Measurements from ENCODE around the gene RPL28.

The RPL28 gene

GRCh38 chr19:55373993-55374757 is 11.6 kb upstream of the RPL28 start:
- no peak for DNase-seq

GRCh38 chr19:55376241-55376933 is 9.3 kb upstream of the RPL28 start, which contains the start of gene TMEM190:
Gene TMEM190, plus strand, starts transcription at chr19:55376826. Its CDS starts 28 bp downstream, at chr19:55376854.
- no peak for DNase-seq

GRCh38 chr19:55377356-55378131 is 8.2 kb upstream of the RPL28 start:
- no peak for DNase-seq

GRCh38 chr19:55379174-55379573 is 6.6 kb upstream of the RPL28 start:
- DNase-seq, result no peak

GRCh38 chr19:55382013-55382412 is 3.7 kb upstream of the RPL28 start:
- DNase-seq, result no peak

GRCh38 chr19:55382522-55383054 is 3.1 kb upstream of the RPL28 start:
- DNase-seq, result no peak

GRCh38 chr19:55383279-55384130 is 2.2 kb upstream of the RPL28 start:
- peak; percentile 31 for DNase-seq

- peak; percentile 36 for DNase-seq
Observed at GRCh38 chr19:55384131-55384919, 1.4 kb upstream of the RPL28 start, which contains the start of gene TMEM238. Gene TMEM238, minus strand, starts transcription at chr19:55384292. Its CDS starts 33 bp downstream, at chr19:55384259.

- peak; percentile 92 for DNase-seq
Observed at GRCh38 chr19:55384920-55385723, 610 bp upstream of the RPL28 start.

- no peak for DNase-seq
Observed at GRCh38 chr19:55386493-55386971, 800 bp downstream of the RPL28 start.

- no peak for DNase-seq
Observed at GRCh38 chr19:55387736-55388497, 2.2 kb downstream of the RPL28 start.

- DNase-seq, result no peak
Observed at GRCh38 chr19:55389386-55390317, 3.9 kb downstream of the RPL28 start.

- DNase-seq, result no peak
Observed at GRCh38 chr19:55390461-55390880, 4.7 kb downstream of the RPL28 start.

GRCh38 chr19:55391191-55391670 is 5.5 kb downstream of the RPL28 start:
- no peak for DNase-seq

GRCh38 chr19:55391702-55392615 is 6.2 kb downstream of the RPL28 start:
- DNase-seq, result no peak

GRCh38 chr19:55392820-55393761 is 7.4 kb downstream of the RPL28 start:
- DNase-seq, result no peak

Data from activated effector memory CD4-positive, alpha-beta T cell treated with Interleukin-2 at 50 U/mL for 16 hours (primary cell).